H1 (cell line): Measurements from ENCODE around the gene GRM7. TPM values are rescaled to one million over a fixed set of nuclear protein-coding genes. Genes with fewer than 3 reads are reported as not detected.

ENCODE experiments used
- FOSL1 ChIP-seq: IDR thresholded peaks from 2 replicates; pipeline ENCODE4 v1.6.1; 2011; ENCODE audit warnings: mild to moderate bottlenecking, low read depth, low read length, moderate library complexity; ENCODE audit not compliant: insufficient read depth
- TEAD4 ChIP-seq: IDR thresholded peaks from 2 replicates; pipeline ENCODE4 v1.6.1; 2012; ENCODE audit warnings: low read depth, low read length, inconsistent platforms, mixed read lengths
- polyA plus RNA-seq, 7 experiments: library from polyadenylated mRNA; depleted of rRNA in 3 of 7; stranded (reverse) in 5 of 7; unstranded in 2 of 7; fragments of >200 nt in 5 of 7; fragments of 200-250 nt in 2 of 7; gene quantifications; 1 replicate in 5 of 7; 2 replicates in 1 of 7; 4 replicates in 1 of 7; pipeline versions ENCODE4 v1.2.1 to v1.2.3, GENCODE V29; 2011 to 2013; ENCODE audit warnings: missing spikeins in 2 of 7, mixed read lengths in 2 of 7
- total RNA-seq: library from RNA; stranded (reverse); fragmentation: NEBNext Ultra II Directional; extraction: Animal tissue kit (Norgen Biotek cat#: 25700); gene quantifications from 2 replicates; pipeline ENCODE4 v1.2.1, GENCODE V29; 2021
- TF ChIP-seq, protein P1 (sequence below): IDR thresholded peaks from 2 replicates; pipeline ENCODE4 v1.6.1; 2012; ENCODE audit warnings: low read length, inconsistent platforms

The GRM7 gene
- total and polyA plus RNA-seq, 2 of the 8 experiments (the other 6 are each of a cell fraction or from before 2014, with no cell fraction given) = 0.17 to 0.24 TPM

DNA sequence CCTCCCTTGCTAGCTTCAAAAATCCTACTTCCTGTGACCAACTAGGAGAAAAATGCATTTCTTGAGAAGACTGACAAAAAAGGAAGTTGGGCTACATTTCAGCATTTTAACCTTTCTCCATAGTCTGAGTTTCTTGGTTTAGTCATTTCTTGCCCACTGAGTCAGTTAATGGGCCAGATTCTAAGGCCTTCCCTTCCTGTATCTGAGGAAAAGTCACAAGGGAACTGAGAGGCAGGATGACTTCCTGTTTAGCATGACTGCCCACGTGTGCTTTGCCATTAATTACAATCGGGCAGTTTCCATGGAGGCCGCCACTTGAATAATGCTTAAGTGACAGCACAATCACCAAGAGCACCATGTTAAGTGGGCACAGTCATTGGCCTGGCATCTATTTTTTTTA is 846.3 kb downstream of the GRM7 start (continued):
- TF ChIP-seq FOSL1 = no peak
- TF ChIP-seq, protein P1, sequence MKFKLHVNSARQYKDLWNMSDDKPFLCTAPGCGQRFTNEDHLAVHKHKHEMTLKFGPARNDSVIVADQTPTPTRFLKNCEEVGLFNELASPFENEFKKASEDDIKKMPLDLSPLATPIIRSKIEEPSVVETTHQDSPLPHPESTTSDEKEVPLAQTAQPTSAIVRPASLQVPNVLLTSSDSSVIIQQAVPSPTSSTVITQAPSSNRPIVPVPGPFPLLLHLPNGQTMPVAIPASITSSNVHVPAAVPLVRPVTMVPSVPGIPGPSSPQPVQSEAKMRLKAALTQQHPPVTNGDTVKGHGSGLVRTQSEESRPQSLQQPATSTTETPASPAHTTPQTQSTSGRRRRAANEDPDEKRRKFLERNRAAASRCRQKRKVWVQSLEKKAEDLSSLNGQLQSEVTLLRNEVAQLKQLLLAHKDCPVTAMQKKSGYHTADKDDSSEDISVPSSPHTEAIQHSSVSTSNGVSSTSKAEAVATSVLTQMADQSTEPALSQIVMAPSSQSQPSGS = no peak
- no peak for TF ChIP-seq TEAD4
